ENCODE results near the gene CACNB4.

GRCh38 chr2:151843691-151844061 lies 255.2 kb downstream of the CACNB4 start:
- TF ChIP-seq, protein P1, sequence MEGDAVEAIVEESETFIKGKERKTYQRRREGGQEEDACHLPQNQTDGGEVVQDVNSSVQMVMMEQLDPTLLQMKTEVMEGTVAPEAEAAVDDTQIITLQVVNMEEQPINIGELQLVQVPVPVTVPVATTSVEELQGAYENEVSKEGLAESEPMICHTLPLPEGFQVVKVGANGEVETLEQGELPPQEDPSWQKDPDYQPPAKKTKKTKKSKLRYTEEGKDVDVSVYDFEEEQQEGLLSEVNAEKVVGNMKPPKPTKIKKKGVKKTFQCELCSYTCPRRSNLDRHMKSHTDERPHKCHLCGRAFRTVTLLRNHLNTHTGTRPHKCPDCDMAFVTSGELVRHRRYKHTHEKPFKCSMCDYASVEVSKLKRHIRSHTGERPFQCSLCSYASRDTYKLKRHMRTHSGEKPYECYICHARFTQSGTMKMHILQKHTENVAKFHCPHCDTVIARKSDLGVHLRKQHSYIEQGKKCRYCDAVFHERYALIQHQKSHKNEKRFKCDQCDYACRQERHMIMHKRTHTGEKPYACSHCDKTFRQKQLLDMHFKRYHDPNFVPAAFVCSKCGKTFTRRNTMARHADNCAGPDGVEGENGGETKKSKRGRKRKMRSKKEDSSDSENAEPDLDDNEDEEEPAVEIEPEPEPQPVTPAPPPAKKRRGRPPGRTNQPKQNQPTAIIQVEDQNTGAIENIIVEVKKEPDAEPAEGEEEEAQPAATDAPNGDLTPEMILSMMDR (IDR thresholded peaks at IDR 0.05 in 2 of 3, conservative IDR thresholded peaks at IDR 0.05 in 1 of 3; ENCODE audit: borderline replicate concordance in 1 of 3, insufficient read depth in 1 of 3, low read depth in 2 of 3, low read length in 2 of 3) = no peak
- no peak for TF ChIP-seq REST (IDR thresholded peaks at IDR 0.05; ENCODE audit: low read depth)
- no peak for TF ChIP-seq POLR2AphosphoS5 (IDR thresholded peaks at IDR 0.05; ENCODE audit: low read depth, low read length)
- TF ChIP-seq POLR2A (IDR thresholded peaks at IDR 0.05; ENCODE audit: borderline replicate concordance, extremely low read depth, insufficient read depth, insufficient read length) = no peak
- no peak for TF ChIP-seq ZNF274 (IDR thresholded peaks at IDR 0.05; ENCODE audit: low read depth, low read length)

Data from HCT116 (cell line).